Natural killer cell treated with Interleukin-12 subunit alpha and Interleukin-12 subunit beta and Interleukin-15 and Interleukin-18, amount 100 ng/mL, for 72 hours (primary cell): ENCODE results near the gene KBTBD6. TPM values are rescaled to one million over a fixed set of nuclear protein-coding genes. Genes with fewer than 3 reads are reported as not detected.
A peak's percentile ranks its signal among the peaks of the same experiment; 100 is the strongest.
"Not testable (repeated sequence)": the region's sequence is repeated elsewhere in the genome, so short reads cannot be mapped to it uniquely, and the experiment has no call there.

Experiments used
- ATAC-seq, 2 donors: fragments of 150-1000 bp; cut with Tn5 transposase in 1 of 2; sonication (Bioruptor Pico), chemical (Tn5 transposase) in 1 of 2; 2 replicates each; pipeline ENCODE4 v1.10.0; 2021
- DNase-seq: peaks from one replicate; pipeline ENCODE4 v3.0.0; 2022; ENCODE audit warnings: low spot score
- H3K27ac Mint-ChIP-seq, 2 donors: 1 replicate in 1 of 2; 2 replicates in 1 of 2; pipeline ENCODE4 v1.8.0; 2022; ENCODE audit warnings: mixed read lengths in 2 of 2, mild to moderate bottlenecking in 1 of 2, moderate library complexity in 1 of 2
- H3K27me3 Mint-ChIP-seq, 2 donors: 1 replicate in 1 of 2; 2 replicates in 1 of 2; pipeline ENCODE4 v1.8.0; 2022; ENCODE audit warnings: mixed read lengths in 2 of 2
- H3K36me3 Mint-ChIP-seq: one replicate; pipeline ENCODE4 v1.8.0; 2022; ENCODE audit warnings: mixed read lengths
- H3K4me1 Mint-ChIP-seq, 2 donors: 1 replicate in 1 of 2; 2 replicates in 1 of 2; pipeline ENCODE4 v1.8.0; 2022; ENCODE audit warnings: low read depth in 2 of 2, mixed read lengths in 2 of 2, mild to moderate bottlenecking in 1 of 2
- H3K4me3 Mint-ChIP-seq: one replicate; pipeline ENCODE4 v1.8.0; 2022; ENCODE audit warnings: mixed read lengths
- H3K9me3 Mint-ChIP-seq: 2 replicates; pipeline ENCODE4 v1.8.0; 2022; ENCODE audit warnings: mixed read lengths
- total RNA-seq, 2 donors: library from RNA; stranded (reverse); gene quantifications; one replicate each; pipeline ENCODE4 v1.2.3, GENCODE V29; 2022

Gene KBTBD6, protein sequence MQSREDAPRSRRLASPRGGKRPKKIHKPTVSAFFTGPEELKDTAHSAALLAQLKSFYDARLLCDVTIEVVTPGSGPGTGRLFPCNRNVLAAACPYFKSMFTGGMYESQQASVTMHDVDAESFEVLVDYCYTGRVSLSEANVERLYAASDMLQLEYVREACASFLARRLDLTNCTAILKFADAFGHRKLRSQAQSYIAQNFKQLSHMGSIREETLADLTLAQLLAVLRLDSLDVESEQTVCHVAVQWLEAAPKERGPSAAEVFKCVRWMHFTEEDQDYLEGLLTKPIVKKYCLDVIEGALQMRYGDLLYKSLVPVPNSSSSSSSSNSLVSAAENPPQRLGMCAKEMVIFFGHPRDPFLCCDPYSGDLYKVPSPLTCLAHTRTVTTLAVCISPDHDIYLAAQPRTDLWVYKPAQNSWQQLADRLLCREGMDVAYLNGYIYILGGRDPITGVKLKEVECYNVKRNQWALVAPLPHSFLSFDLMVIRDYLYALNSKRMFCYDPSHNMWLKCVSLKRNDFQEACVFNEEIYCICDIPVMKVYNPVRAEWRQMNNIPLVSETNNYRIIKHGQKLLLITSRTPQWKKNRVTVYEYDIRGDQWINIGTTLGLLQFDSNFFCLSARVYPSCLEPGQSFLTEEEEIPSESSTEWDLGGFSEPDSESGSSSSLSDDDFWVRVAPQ
- 1 to 10 TPM; 4.2 to 7.3 TPM for total RNA-seq

DNA sequence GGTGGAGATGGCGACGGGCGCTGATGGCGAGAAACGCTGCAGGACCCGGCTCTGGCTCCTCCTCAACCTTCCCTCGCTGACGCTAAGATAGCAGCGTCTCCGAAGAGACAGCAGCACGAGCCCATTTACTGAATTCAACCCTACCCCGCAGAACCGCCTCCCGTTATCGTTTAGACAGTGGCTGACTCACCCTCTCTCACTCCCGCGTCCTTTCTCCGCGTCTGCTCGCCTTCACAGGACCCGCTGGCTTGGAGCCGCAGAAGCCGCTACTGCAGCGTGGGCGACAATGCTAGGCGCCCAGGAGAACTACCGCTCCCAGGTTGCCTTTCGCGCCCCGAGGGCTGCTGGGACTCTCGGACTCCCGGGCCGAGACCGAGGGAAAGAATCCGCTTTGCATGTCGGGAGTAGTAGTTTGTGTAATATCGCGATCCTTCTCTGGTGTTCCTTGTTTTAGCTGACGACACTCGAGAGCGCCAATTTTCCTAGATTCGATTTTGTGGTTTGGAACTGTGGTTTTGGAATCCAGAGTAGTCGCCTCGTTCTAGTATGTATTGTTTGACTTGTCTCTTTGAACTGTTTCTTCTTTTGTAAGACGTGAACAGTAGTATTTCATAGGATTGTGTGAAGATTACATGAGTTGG, at the start of gene KBTBD6:
TSS of gene KBTBD6 (minus strand) at position 291 of the 641 bp plus-strand sequence. CDS start 291 bp downstream, outside the sequence.
- peak within 1 kb of the TSS; percentile 98 for H3K4me3 Mint-ChIP-seq
- peaks cover 4% of the 10 kb centered on the region for H3K9me3 Mint-ChIP-seq
- no peaks in the 10 kb centered on the region for H3K27me3 Mint-ChIP-seq
- DNase-seq (peak; percentile 98), ATAC-seq (peak; percentile 99)
- peak within 1 kb of the TSS; percentile 78 to 98 for H3K27ac Mint-ChIP-seq
- peaks cover 36 to 45% of the 10 kb centered on the region in 2 donors for H3K4me1 Mint-ChIP-seq
- peaks cover 4% of the 10 kb centered on the region for H3K36me3 Mint-ChIP-seq

DNA sequence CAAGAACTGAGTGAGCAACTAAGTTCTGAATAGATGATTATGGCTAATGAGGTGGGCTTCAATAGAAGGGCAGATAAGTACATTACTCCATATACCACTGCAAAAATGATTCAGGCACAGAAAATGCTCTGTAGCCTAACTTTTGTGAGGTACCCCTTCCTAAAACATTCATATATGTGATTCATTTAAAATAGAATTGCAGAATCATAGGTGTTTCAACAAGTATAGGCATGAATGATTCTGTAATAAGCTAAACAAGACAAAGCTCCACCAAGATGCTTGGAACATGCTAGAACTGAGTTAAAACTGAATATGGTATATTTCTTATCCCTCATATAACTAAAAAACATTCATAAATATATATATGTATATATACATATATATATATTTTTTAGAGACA, 49.6 kb upstream of the KBTBD6 start:
- H3K36me3 Mint-ChIP-seq = no peaks in the 10 kb centered on the region
- no peak overlapping the region for H3K4me3 Mint-ChIP-seq
- no peak overlapping the region for H3K27ac Mint-ChIP-seq
- H3K27me3 Mint-ChIP-seq = no peaks in the 10 kb centered on the region
- peaks cover 0 to 4% of the 10 kb centered on the region in 2 donors for H3K4me1 Mint-ChIP-seq
- DNase-seq (no peak), ATAC-seq (no peak)
- no peaks in the 10 kb centered on the region for H3K9me3 Mint-ChIP-seq

DNA sequence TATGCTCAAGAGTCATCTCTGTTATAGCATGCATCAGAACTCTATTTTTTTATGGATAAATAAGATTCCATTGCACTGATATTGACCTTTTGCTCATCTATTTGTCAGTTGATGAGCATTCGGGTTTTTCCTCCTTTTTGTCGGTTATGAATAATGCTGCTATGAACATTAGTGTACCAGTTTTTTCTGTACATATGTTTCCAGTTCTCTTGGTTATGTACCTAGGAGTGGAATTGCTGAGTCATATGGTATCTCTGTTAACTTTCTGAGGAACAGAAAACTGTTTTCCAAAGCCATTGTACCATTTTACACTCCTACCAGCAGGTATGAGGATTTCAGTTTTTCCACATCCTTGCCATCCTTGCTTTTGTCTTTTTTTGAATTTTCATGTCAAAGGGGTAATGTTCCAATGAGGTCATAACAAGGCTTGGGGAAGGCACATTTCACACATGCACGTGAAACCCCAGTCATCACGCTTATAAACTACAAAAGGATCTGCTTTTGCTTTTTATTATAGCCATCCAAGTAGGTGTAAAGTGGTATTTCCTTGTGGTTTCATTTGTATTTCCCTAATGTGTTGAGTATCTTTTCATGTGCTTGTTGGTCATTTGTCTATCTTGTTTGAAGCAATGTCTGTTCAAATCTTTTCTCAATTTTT, 47.1 kb upstream of the KBTBD6 start:
- no peak for DNase-seq
- H3K27me3 Mint-ChIP-seq = no peaks in the 10 kb centered on the region
- peaks cover 0 to 4% of the 10 kb centered on the region in 2 donors for H3K4me1 Mint-ChIP-seq
- no peak overlapping the region for H3K4me3 Mint-ChIP-seq
- H3K27ac Mint-ChIP-seq = no peak overlapping the region
- peaks cover 8% of the 10 kb centered on the region for H3K9me3 Mint-ChIP-seq
- H3K36me3 Mint-ChIP-seq = peaks cover 15% of the 10 kb centered on the region
- ATAC-seq = no peak

DNA sequence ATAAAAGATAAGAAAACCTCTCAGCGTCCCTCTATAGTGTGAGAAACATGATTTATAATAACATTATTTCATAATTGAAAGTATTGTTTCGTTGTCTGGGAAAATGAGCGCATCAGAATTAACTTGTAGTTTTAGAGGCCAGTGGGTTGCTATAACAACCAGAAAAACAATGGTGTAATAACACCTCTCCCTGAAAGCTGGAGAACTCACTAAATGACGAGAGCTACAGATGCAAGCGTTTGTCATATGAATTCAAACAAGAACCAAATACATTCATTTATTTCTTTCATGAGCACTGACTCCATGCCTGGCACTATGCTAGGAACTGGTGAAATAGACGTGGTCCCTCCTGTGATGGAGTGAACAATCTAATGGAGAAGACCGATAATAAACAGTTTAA, 45.4 kb upstream of the KBTBD6 start:
- no peak overlapping the region for H3K4me3 Mint-ChIP-seq
- peaks cover 10% of the 10 kb centered on the region for H3K9me3 Mint-ChIP-seq
- no peak for ATAC-seq
- H3K27me3 Mint-ChIP-seq = no peaks in the 10 kb centered on the region
- no peak overlapping the region for H3K27ac Mint-ChIP-seq
- H3K36me3 Mint-ChIP-seq = peaks cover 15% of the 10 kb centered on the region
- no peak for DNase-seq
- H3K4me1 Mint-ChIP-seq = peaks cover 0 to 4% of the 10 kb centered on the region in 2 donors

DNA sequence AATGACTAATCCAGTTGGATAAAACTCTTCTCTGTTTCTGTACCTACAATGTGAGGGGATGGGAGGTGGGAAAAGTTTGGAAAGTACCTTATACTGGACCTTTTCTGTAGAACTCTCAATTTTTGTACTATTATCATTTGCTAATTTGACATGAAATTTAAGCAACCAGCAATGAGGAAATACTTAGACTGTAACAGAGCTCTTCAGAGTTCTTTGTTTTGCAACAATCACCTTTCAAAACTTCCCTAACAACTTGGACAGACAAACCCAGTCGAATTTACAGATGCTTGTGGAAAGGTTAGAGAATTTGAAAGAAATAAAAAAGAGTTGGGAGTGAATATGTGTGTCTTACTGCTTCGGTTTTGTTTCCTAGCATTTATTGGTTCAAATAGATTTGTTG, 45.0 kb upstream of the KBTBD6 start:
- H3K9me3 Mint-ChIP-seq = peaks cover 10% of the 10 kb centered on the region
- peaks cover 15% of the 10 kb centered on the region for H3K36me3 Mint-ChIP-seq
- H3K4me1 Mint-ChIP-seq = peaks cover 0 to 4% of the 10 kb centered on the region in 2 donors
- no peak overlapping the region for H3K27ac Mint-ChIP-seq
- DNase-seq = no peak
- ATAC-seq = no peak
- H3K27me3 Mint-ChIP-seq = no peaks in the 10 kb centered on the region
- no peak overlapping the region for H3K4me3 Mint-ChIP-seq

DNA sequence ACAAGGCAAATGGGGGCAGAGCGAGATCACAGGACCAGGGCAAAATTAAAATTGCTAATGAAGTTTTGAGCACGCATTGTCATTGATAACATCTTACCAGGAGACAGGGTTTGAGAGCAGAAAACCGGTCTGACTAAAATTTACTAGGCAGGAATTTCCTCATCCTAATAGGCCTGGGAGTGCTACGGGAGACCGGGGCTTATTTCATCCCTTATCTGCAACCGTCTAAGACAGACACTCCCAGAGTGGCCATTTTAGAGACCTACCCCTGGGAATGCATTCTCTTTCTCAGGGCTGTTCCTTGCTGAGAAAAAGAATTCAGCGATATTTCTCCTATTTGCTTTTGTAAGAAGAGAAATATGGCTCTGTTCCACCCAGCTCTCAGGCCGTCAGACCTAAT, 43.0 kb upstream of the KBTBD6 start:
- H3K36me3 Mint-ChIP-seq = peaks cover 15% of the 10 kb centered on the region
- H3K27ac Mint-ChIP-seq, H3K27me3 Mint-ChIP-seq, H3K9me3 Mint-ChIP-seq, ATAC-seq, DNase-seq, H3K4me3 Mint-ChIP-seq, H3K4me1 Mint-ChIP-seq: not testable (repeated sequence)

DNA sequence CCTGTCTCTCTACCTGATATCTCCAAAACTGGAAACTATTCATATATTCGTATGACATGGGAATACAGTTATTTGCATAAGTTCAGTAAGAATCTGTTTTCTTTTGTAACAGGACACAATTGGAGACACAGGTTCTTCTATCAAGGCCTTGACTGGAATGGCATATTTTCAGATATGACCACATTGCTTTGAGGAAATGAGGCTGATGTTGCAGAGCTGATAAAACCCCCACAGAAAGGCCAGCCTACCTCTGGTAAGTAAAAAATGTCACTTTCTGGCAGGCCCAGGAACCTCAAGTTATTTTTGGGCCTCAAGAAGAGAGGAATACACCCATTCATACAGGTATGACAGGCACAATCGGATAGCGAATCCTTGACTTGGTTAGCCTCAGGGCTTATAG, 29.5 kb upstream of the KBTBD6 start:
- H3K4me3 Mint-ChIP-seq = no peak overlapping the region
- no peak for DNase-seq
- no peaks in the 10 kb centered on the region for H3K27me3 Mint-ChIP-seq
- no peaks in the 10 kb centered on the region for H3K9me3 Mint-ChIP-seq
- ATAC-seq = no peak
- H3K4me1 Mint-ChIP-seq = peaks cover 0 to 4% of the 10 kb centered on the region in 2 donors
- H3K27ac Mint-ChIP-seq = no peak overlapping the region
- no peaks in the 10 kb centered on the region for H3K36me3 Mint-ChIP-seq

DNA sequence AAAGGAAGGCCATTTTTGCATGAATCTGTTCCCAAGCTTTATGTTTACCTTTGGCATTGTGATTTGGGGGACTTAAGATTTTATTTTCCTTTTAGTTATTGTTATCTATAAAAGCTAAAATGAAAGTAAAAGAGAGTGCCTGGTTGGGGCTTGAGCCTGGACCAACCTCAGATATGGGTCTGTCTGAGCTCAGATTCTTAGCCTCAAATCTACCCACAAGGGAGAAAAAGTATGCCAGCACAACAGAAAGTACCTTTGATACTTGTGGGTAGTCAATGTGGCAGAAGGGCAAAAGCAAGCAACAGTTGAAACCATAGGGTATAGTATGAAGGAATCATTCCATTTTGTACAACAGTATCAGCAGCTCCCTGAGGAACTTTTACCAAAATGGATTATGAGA, 26.6 kb upstream of the KBTBD6 start:
- no peak for ATAC-seq
- Mint-ChIP-seq H3K9me3 (no peaks in the 10 kb centered on the region), H3K4me1 (peaks cover 0 to 4% of the 10 kb centered on the region in 2 donors), H3K27ac (no peak overlapping the region), H3K4me3 (no peak overlapping the region), H3K36me3 (no peaks in the 10 kb centered on the region), H3K27me3 (no peaks in the 10 kb centered on the region)
- DNase-seq = no peak

DNA sequence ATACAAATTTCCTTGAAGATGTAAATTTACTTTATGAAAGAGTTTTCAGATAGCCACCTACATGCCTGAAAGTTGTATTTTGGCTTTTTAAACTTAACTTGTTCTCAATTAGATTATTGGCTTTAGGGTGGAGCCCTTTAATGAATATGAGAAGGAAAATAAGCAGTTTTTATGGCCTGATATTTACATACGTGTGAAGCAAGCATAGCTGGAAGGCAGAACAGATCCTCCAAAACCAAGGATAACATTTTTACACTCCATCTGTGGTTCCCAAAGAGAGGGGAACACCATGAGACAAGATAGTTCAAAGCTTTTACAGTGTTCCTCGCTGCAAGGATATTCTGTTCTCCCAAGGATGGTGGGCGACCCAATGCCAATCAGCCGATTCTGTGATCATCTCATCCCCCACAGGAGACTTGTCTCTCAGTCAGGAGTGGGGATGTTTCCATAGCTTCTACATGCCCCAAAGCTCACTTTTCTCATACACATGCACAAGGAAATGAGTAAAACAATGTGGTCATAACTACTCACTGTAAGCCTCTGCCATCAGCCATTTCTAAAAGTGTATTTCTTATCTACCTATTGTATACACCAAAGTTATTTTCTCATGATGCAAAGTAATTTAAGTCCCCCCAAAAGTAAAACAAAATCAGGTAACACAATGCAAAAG, 24.6 kb upstream of the KBTBD6 start:
- Mint-ChIP-seq H3K27me3 (no peaks in the 10 kb centered on the region), H3K4me1 (peaks cover 0 to 4% of the 10 kb centered on the region in 2 donors), H3K27ac (no peak overlapping the region), H3K4me3 (no peak overlapping the region), H3K9me3 (peaks cover 5% of the 10 kb centered on the region), H3K36me3 (peaks cover 10% of the 10 kb centered on the region)
- DNase-seq (no peak), ATAC-seq (no peak)

DNA sequence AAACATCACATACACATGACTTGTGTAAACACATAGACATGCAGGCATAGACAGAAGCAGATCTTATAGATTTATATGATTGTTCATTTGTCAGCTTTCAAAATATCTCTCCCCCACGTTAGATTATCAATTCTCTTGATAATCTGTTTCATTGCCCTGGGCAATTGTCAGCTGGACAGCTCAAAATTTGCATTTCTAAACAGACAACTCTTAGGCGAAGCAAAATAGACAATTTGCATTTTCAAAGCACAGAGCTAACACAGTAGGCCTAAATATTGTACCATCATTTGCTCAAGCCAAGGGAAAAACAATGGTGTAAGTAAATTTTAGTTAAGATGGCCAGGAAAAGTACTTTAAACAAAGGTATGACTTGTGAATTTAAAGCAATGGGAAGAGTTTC, 24.0 kb upstream of the KBTBD6 start:
- Mint-ChIP-seq H3K4me3 (no peak overlapping the region), H3K36me3 (peaks cover 15% of the 10 kb centered on the region), H3K27me3 (no peaks in the 10 kb centered on the region), H3K4me1 (peaks cover 0 to 4% of the 10 kb centered on the region in 2 donors), H3K9me3 (peaks cover 7% of the 10 kb centered on the region), H3K27ac (no peak overlapping the region)
- DNase-seq (no peak), ATAC-seq (no peak)

DNA sequence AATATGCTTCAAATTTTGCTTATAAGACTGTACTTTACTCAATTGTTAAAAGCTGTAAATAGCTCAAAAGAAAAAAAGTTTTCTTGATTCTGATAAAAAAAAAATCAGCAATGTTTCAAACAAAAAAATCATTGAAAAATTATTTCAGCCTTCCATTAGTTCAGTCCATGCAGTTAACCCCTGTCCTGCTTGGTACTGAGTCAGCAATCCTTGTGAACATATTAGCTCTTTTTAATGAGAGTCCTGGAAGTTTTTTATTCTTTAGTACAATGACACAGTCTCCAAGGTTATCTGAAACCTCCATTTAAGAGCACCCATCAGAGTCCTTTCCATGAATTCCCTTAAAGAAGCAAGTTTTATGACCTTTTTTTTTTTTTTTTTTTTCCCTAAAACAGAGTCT, 21.4 kb upstream of the KBTBD6 start:
- H3K9me3 Mint-ChIP-seq = peaks cover 26% of the 10 kb centered on the region
- no peak for ATAC-seq
- H3K4me3 Mint-ChIP-seq = no peak overlapping the region
- H3K27me3 Mint-ChIP-seq = no peaks in the 10 kb centered on the region
- DNase-seq = no peak
- peaks cover 41% of the 10 kb centered on the region for H3K36me3 Mint-ChIP-seq
- H3K27ac Mint-ChIP-seq = no peak overlapping the region
- H3K4me1 Mint-ChIP-seq = peaks cover 0 to under 1% of the 10 kb centered on the region in 2 donors

DNA sequence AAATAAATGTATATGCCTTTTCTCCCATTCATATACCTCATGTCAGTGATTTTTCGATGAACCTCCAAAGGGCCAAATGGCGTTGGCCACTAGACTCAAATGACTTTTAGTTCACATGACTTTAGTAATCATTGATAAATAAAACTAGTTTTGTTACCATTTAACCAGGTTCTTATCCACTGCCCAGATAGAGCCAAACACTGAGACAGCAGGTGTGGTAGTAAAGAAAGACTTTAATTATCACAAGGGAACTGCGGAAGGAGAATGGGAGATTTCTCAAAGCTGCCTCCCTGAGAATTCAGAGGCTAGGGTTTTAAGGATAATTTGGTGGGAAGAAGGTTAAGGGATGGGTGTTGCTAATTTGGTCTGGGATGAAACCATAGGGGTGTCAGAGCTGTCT, 19.4 kb upstream of the KBTBD6 start:
- DNase-seq = no peak
- no peaks in the 10 kb centered on the region for H3K27me3 Mint-ChIP-seq
- H3K4me1 Mint-ChIP-seq = no peaks in the 10 kb centered on the region
- H3K4me3 Mint-ChIP-seq = no peak overlapping the region
- peaks cover 39% of the 10 kb centered on the region for H3K9me3 Mint-ChIP-seq
- peaks cover 57% of the 10 kb centered on the region for H3K36me3 Mint-ChIP-seq
- no peak for ATAC-seq
- H3K27ac Mint-ChIP-seq = no peak overlapping the region

DNA sequence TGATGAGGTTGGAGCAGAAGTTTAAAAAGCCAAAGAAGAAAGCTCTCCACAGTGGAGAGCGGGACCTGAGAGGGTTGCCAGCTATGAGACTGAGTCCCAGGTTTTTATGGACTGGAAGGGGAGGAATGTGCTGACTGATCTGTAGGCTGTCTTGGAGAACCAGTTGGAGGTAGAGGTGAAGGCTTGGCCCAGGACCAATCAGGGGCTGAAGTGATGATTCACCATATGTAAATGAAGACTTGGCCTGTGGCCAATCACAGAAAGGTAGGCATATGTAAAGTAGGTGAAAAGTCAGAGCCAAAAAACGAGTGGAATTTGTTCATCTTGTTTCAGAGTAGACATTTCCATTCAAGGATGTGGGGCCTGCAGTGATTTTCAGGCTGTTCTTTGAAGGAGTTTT, 17.5 kb upstream of the KBTBD6 start:
- H3K9me3 Mint-ChIP-seq = peaks cover 39% of the 10 kb centered on the region
- peaks cover 57% of the 10 kb centered on the region for H3K36me3 Mint-ChIP-seq
- no peaks in the 10 kb centered on the region for H3K27me3 Mint-ChIP-seq
- no peaks in the 10 kb centered on the region for H3K4me1 Mint-ChIP-seq
- no peak for ATAC-seq
- DNase-seq = no peak
- H3K27ac Mint-ChIP-seq = no peak overlapping the region
- no peak overlapping the region for H3K4me3 Mint-ChIP-seq
